HG02588 (cell line): Measurements from ENCODE around the gene MS4A15.
A peak's percentile ranks its signal among the peaks of the same experiment; 100 is the strongest.
"Not testable (repeated sequence)": the region's sequence is repeated elsewhere in the genome, so short reads cannot be mapped to it uniquely, and the experiment has no call there.

Experiments used
- ATAC-seq: cut with Tn5 transposase; IDR thresholded peaks from one replicate; pipeline ENCODE4 v1.9.1; 2021; ENCODE audit warnings: mild to moderate bottlenecking, moderate library complexity; ENCODE audit not compliant: unreplicated experiment

The MS4A15 gene

GRCh38 chr11:60753309-60753708, 3.4 kb upstream of the MS4A15 start:
- ATAC-seq, result no peak

GRCh38 chr11:60754887-60755286, 1.8 kb upstream of the MS4A15 start:
- no peak for ATAC-seq

GRCh38 chr11:60757231-60757800, 649 bp downstream of the MS4A15 start:
- ATAC-seq, result no peak

GRCh38 chr11:60758671-60759070, 2.0 kb downstream of the MS4A15 start:
- not testable (repeated sequence) for ATAC-seq

DNA sequence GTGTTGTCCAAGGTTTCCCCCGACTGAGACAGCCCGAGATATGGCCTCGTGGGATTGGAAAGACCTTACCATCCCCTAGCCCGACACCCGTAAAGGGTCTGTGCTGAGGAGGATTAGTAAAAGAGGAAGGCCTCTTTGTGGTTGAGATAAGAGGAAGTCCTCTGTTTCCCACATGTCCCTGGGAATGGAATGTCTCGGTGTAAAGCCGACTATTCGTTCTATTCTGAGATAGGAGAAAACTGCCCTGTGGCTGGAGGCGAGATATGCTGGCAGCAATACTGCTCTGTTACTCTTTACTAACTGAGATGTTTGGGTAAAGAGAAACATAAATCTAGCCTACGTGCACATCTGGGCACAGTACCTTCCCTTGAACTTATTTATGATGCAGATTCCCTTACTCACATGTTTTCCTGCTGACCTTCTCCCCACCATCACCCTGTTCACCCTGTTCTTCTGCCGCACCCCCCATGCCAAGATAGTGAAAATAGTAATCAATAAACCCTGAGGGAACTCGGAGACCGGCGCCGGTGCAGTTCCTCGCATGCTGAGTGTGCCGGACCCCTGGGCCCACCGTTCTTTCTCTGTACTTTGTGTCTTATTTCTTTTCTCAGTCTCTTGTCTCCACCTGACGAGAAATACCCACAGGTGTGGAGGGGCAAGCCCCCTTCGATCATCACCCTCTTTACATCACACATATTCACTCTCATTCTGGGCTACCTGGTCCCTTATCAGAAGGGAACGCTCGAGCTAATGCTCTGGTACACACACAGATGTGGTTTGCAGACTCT, 3.0 kb downstream of the MS4A15 start:
- ATAC-seq, result not testable (repeated sequence)

GRCh38 chr11:60761436-60762190, 4.9 kb downstream of the MS4A15 start:
- no peak for ATAC-seq

DNA sequence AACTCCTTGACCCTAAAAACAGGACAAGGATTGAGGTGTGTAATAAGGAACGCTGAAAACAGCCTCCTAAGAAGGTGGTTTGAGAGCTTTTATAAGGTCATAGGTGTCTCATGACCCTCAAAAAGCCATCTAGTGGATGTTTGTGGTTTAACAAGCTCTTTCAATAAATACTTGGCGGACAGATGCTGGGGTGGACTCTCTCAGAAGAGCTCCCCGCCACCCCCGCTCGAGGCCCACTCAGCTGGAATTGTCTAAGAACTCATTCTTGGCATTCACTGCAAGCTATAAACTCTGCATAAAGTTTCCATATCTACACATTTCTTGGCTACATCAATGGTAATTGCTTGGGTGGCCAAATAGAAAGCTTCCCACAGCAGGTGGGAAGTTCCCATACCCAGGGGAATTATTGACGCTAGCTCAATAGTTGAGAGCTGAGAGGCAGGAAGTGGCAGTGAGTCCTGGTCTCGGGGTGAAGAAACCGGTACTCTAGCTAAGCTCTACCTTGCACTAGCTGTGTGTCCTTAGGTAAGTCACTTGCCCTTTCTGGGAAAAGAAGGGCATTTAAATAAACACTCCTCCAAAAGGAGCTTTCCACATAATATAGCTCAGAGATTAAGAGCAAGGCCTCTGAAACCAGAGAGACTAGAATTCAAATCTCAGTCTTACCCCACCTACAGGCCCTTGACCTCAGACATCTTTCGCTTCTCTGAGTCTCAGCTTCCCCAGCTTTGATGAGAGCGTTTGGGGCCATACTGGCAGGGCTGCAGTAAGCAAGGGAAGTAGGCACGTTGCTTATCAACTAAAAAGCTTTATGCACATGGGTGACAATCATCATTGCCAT, 6.4 kb downstream of the MS4A15 start:
- ATAC-seq, result peak; percentile 60

- ATAC-seq, result peak; percentile 32
These were observed 7.2 kb downstream of the MS4A15 start for GRCh38 chr11:60763692-60764369.

DNA sequence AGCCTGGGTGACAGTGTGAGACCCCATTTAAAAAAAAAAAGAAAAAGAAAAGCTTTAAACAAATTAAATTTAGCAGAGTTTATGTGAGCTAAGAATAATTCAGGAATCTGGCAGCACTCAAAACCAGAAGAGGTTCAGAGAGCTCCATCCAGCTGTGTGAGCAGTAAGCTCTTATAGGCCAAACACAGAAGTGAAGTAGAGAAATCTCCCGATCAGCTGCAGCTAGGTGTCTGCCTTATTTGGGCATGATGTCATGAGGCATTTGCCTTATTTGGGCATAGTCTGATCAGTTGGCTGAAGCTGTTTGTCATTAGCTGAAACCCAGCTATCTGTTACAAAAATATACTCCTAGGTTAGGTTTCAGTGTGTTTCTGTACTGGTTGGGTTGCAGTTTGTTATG, 8.2 kb downstream of the MS4A15 start:
- ATAC-seq, result peak; percentile 39

DNA sequence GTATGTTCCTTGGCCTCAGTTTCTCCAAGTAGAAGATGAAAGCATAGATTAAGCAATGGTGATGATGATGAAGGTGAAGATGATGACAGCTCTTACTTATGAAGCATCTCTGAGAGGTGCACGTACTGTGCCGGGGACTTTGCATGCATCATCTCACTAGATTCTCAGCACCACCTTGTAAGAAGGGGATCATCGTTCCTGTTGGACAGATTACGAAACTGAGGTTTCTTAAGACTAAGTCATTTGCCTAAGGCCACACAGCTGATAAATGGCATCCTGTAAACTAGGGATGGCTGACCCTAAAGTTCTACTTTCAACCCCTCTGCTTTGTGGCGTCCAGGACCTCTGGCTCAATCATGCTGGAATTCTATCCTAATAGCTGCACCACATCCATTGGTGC, 8.7 kb downstream of the MS4A15 start:
- no peak for ATAC-seq

DNA sequence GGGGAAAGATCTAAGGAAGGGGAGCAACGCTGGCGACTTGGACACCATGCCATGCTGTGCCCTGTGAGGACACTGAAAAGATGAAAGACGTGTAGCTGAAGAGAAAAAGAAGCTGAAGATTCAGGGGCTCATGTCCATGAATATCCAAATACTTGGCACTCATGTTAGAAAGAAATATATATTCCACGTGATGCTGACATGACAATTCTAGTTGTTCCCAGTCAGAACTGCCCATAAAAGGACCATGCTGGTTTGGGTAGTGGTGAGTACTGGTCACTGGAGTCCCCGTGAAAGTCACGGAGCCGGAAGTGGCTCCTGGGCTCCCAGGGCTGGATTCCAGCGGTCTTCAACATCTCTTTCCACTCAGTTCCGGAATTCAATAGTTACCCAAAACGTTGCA, 9.9 kb downstream of the MS4A15 start:
- ATAC-seq, result no peak

- ATAC-seq, result no peak
These were observed 10.7 kb downstream of the MS4A15 start for GRCh38 chr11:60767388-60767811.

- ATAC-seq, result no peak
These were observed 11.5 kb downstream of the MS4A15 start for GRCh38 chr11:60768202-60768601.

DNA sequence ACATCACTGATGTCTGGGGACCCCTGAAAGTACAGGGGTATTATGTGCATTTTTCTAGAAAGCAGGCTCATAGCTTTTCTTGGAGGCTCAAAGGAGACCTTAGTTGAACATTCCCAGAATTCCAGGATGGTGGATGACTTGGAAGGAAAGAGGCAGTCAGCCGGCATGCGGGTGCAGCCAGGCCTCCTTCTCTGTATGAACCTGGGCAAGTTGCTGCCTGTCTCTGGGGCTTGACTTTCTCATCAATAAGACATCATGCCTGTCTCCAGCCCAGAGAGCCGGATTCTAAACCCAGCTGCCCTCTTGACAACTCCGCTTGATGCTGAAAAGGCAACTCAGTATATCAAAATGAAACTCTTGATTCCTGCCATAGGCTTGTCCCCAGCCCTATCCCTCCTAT, 12.6 kb downstream of the MS4A15 start:
- no peak for ATAC-seq

DNA sequence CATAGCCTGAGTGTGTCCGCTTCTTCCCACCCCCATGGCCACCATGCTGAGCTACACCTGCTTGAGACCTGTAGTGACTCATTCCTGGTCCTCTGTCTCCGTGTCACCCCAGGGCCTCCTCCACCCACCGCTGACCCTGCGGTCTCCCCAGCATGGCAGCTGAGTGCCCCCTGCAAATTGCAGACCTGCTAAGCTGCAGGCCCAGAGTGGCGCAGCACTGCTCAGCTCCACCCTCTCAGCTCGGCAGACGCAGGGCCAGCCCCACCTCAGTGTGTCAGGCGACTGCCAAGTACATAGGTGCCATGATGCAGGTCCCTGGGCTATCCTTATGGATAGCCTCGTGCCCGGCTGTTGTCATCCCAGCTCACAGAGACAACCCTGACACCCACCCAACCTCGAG, 13.1 kb downstream of the MS4A15 start:
- no peak for ATAC-seq

DNA sequence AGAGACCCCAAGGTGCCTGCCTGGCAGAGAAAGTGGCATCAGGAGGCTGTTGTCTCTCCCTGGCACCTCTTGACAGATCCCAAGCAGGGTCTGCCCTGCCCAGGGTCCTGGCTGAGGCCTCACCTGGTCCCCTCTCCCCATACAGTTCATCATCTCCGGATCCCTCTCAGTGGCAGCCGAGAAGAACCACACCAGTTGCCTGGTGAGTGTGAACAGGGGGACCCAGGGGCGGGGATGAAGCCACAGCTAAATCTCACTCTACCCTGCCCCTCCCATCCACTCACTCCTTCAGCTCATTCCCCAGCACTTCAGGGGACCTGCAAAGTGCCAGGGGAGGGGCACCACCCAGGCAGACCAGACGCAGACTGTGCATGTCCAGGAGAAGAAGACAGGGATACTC, 14.5 kb downstream of the MS4A15 start:
- ATAC-seq, result no peak

DNA sequence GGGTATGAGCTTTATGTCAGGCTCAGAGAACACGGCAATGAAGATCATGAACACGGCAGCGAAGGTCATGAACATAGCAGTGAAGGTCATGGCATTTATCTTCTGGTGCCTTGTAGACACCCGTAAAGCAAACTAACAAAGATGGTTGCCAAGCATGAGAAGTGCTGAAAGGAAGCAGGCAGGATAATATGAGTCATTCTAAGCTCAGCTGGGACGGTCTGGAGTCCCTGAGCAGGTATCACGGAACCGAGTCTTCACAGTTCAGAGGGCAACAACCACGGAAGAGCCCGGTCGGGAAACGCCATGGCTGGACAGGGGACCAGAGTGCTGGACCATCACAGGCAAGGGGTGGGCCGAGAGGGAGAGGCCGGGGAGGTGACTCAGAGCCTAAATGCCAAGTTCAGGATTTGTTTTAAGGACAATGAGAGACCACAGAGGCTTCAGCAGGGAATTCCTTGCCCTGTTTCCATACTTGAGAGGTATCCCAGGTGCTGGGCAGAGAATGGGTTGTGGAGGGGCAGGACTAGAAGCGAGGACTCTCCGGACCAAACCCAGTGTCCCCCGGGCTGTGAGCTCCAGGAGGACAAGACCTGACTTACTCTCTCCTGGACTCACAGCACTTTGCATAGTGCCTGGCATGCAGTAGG, 15.3 kb downstream of the MS4A15 start:
- no peak for ATAC-seq

- ATAC-seq, result no peak
These were observed 16.0 kb downstream of the MS4A15 start for GRCh38 chr11:60772666-60773065.

- no peak for ATAC-seq
These were observed 18.1 kb downstream of the MS4A15 start for GRCh38 chr11:60774726-60775125.

DNA sequence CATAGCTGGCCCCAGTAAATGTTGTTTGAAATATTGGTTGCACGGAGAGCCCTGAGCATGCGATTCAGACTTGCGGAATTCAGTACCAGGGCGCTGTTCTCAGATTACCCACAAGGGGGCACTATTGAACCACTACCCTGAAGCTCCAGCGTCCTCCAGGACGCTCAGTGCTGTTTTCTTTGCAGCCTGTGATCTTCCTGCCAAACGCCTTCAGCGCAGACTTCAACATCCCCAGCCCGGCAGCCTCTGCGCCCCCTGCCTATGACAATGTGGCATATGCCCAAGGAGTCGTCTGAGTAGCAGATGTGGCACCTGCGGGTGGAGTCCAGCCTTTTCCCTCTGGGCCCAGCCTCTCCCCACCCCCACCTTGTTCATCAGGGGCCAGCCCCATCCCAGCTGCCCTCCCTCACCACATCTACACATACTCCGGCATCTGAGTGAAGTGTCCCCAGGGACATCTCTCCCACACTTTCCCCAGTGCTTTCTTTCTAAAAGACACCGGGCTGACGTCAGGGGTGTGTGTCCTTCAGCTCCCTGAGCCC, 18.8 kb downstream of the MS4A15 start:
- ATAC-seq, result peak; percentile 59
